ENCODE data around the gene PREX1. TPM values are rescaled to one million over a fixed set of nuclear protein-coding genes. Genes with fewer than 3 reads are reported as not detected.

Gene PREX1
- total RNA-seq, 1 donor from 2014 or later = 20.8 TPM

GRCh38 chr20:48661575-48662455 is 166.0 kb downstream of the PREX1 start:
- Mint-ChIP-seq H3K9me3 (peaks cover 9% of the 10 kb centered on the region), H3K4me1 (ENCODE audit: unreplicated experiment) (peaks cover 4% of the 10 kb centered on the region), H3K27ac (no peak overlapping the region), H3K27me3 (peaks cover 4% of the 10 kb centered on the region), H3K36me3 (peaks cover 7% of the 10 kb centered on the region), H3K4me3 (no peak overlapping the region)
- TF ChIP-seq, protein P1, sequence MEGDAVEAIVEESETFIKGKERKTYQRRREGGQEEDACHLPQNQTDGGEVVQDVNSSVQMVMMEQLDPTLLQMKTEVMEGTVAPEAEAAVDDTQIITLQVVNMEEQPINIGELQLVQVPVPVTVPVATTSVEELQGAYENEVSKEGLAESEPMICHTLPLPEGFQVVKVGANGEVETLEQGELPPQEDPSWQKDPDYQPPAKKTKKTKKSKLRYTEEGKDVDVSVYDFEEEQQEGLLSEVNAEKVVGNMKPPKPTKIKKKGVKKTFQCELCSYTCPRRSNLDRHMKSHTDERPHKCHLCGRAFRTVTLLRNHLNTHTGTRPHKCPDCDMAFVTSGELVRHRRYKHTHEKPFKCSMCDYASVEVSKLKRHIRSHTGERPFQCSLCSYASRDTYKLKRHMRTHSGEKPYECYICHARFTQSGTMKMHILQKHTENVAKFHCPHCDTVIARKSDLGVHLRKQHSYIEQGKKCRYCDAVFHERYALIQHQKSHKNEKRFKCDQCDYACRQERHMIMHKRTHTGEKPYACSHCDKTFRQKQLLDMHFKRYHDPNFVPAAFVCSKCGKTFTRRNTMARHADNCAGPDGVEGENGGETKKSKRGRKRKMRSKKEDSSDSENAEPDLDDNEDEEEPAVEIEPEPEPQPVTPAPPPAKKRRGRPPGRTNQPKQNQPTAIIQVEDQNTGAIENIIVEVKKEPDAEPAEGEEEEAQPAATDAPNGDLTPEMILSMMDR (conservative IDR thresholded peaks at IDR 0.05) = no peak
- no peak for DNase-seq (ENCODE audit: extremely low spot score, unreplicated experiment)

DNA sequence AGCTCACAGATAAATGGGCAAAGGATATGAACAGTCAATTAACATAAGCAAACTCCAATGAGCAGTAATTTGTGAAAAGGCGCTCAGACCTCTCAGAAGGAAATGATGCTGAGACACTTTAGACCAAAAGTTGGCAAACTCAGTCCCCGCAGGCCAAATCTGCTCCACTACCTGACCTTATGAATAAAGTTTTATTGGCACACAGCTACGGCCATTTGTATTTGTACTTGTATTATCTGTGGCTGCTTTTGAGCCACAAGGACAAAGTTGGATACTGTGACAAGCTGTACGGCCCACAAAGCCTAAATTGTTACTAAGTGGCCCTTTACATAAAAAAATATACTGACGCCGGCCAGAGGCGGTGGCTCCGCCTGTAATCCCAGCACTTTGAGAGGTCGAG is 167.0 kb downstream of the PREX1 start:
- no peak for DNase-seq (ENCODE audit: extremely low spot score, unreplicated experiment)
- Mint-ChIP-seq H3K27me3 (peaks cover 4% of the 10 kb centered on the region), H3K9me3 (peaks cover 9% of the 10 kb centered on the region), H3K4me3 (no peak overlapping the region), H3K27ac (no peak overlapping the region), H3K4me1 (ENCODE audit: unreplicated experiment) (peaks cover 4% of the 10 kb centered on the region), H3K36me3 (peaks cover 7% of the 10 kb centered on the region)
- TF ChIP-seq, protein P1 (conservative IDR thresholded peaks at IDR 0.05) = no peak

DNA sequence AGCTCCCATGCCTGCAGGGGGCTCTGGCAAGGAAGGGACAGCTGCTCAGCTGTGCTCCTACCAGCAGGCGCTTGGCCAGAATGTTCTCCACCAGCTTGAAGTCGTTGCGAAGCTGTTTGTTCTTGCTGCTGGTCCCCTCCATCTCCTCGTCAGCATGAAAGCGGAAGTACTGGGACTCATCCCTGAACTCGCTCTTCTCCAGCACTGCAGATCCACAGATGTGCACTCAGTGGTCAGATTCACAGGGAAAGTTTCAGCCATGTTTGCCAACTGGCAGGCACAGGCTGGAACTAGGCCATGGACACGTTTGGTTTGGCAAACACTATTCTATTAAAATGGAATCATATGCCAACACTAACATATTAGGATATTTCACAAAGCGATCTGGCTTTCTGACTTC is 167.9 kb downstream of the PREX1 start:
- Mint-ChIP-seq H3K4me1 (ENCODE audit: unreplicated experiment) (peaks cover 4% of the 10 kb centered on the region), H3K9me3 (peaks cover 9% of the 10 kb centered on the region), H3K27me3 (peaks cover 4% of the 10 kb centered on the region), H3K4me3 (no peak overlapping the region), H3K27ac (no peak overlapping the region), H3K36me3 (peaks cover 7% of the 10 kb centered on the region)
- TF ChIP-seq, protein P1 (conservative IDR thresholded peaks at IDR 0.05) = no peak
- DNase-seq (ENCODE audit: extremely low spot score, unreplicated experiment) = no peak

- no peak overlapping the region for H3K4me3 Mint-ChIP-seq
- no peak overlapping the region for H3K27ac Mint-ChIP-seq
- peaks cover 4% of the 10 kb centered on the region for H3K27me3 Mint-ChIP-seq
- peaks cover 4% of the 10 kb centered on the region for H3K4me1 Mint-ChIP-seq (ENCODE audit: unreplicated experiment)
- peaks cover 9% of the 10 kb centered on the region for H3K9me3 Mint-ChIP-seq
- TF ChIP-seq, protein P1 (conservative IDR thresholded peaks at IDR 0.05) = no peak
- no peak for DNase-seq (ENCODE audit: extremely low spot score, unreplicated experiment)
- peaks cover 7% of the 10 kb centered on the region for H3K36me3 Mint-ChIP-seq
These were observed 169.3 kb downstream of the PREX1 start for GRCh38 chr20:48658505-48658904.

GRCh38 chr20:48658198-48658476 is 169.7 kb downstream of the PREX1 start:
- Mint-ChIP-seq H3K27me3 (peaks cover 4% of the 10 kb centered on the region), H3K4me3 (no peak overlapping the region), H3K36me3 (peaks cover 7% of the 10 kb centered on the region), H3K27ac (no peak overlapping the region), H3K4me1 (ENCODE audit: unreplicated experiment) (peaks cover 4% of the 10 kb centered on the region), H3K9me3 (peaks cover 9% of the 10 kb centered on the region)
- TF ChIP-seq, protein P1 (conservative IDR thresholded peaks at IDR 0.05) = no peak
- no peak for DNase-seq (ENCODE audit: extremely low spot score, unreplicated experiment)

Measured in type B pancreatic cell (in vitro differentiated cells).